Smooth muscle cell of the brain vasculature (primary cell): ENCODE data around the gene SCLT1.
"Not testable (repeated sequence)": the region's sequence is repeated elsewhere in the genome, so short reads cannot be mapped to it uniquely, and the experiment has no call there.

Experiments
- DNase-seq: peaks from one replicate; pipeline ENCODE4 v3.0.0-alpha.2; 2012; ENCODE audit warnings: low read depth, low spot score

SCLT1 gene

GRCh38 chr4:129093191-129093920 lies at the start of gene SCLT1:
SCLT1 (minus strand) TSS chr4:129093539; CDS start chr4:129093103, 436 bp downstream.
- DNase-seq: peak; percentile 96

GRCh38 chr4:129140521-129140920 lies 47.2 kb upstream of the SCLT1 start:
- no peak for DNase-seq

- no peak for DNase-seq
These were observed 45.6 kb upstream of the SCLT1 start for GRCh38 chr4:129138810-129139496.

GRCh38 chr4:129136433-129136832 lies 43.1 kb upstream of the SCLT1 start:
- no peak for DNase-seq

GRCh38 chr4:129131343-129131742 lies 38.0 kb upstream of the SCLT1 start:
- no peak for DNase-seq

- no peak for DNase-seq
These were observed 35.8 kb upstream of the SCLT1 start for GRCh38 chr4:129129143-129129542.

- not testable (repeated sequence) for DNase-seq
These were observed 33.3 kb upstream of the SCLT1 start for GRCh38 chr4:129126614-129127013.

- no peak for DNase-seq
These were observed 24.4 kb upstream of the SCLT1 start for GRCh38 chr4:129117705-129118104.

GRCh38 chr4:129113919-129114318 lies 20.6 kb upstream of the SCLT1 start:
- no peak for DNase-seq

- no peak for DNase-seq
These were observed 20.1 kb upstream of the SCLT1 start for GRCh38 chr4:129113434-129113833.

- no peak for DNase-seq
These were observed 18.6 kb upstream of the SCLT1 start for GRCh38 chr4:129111919-129112318.

GRCh38 chr4:129110931-129111330 lies 17.6 kb upstream of the SCLT1 start:
- no peak for DNase-seq

GRCh38 chr4:129109965-129110824 lies 16.9 kb upstream of the SCLT1 start:
- no peak for DNase-seq

- DNase-seq: no peak
These were observed 5.2 kb upstream of the SCLT1 start for GRCh38 chr4:129098531-129099001.

- DNase-seq: peak; percentile 43
These were observed 2.6 kb upstream of the SCLT1 start, which contains the start of gene C4orf33 for GRCh38 chr4:129095811-129096454. C4orf33 (plus strand) TSS chr4:129096152; CDS start chr4:129102611, 6,459 bp downstream.

GRCh38 chr4:129094347-129094746 lies 1.0 kb upstream of the SCLT1 start:
- DNase-seq: no peak

- DNase-seq: peak; percentile 10
These were observed 628 bp downstream of the SCLT1 start for GRCh38 chr4:129092631-129093190.

GRCh38 chr4:129087516-129087915 lies 5.8 kb downstream of the SCLT1 start:
- DNase-seq: no peak

- DNase-seq: no peak
These were observed 7.9 kb downstream of the SCLT1 start for GRCh38 chr4:129085472-129085871.

- no peak for DNase-seq
These were observed 11.0 kb downstream of the SCLT1 start for GRCh38 chr4:129082302-129082701.

- DNase-seq: no peak
These were observed 13.2 kb downstream of the SCLT1 start for GRCh38 chr4:129080129-129080528.
